Activated CD8-positive, alpha-beta memory T cell treated with anti-CD3 and anti-CD28 coated beads for 36 hours (primary cell): ENCODE results near the gene TGIF2. TPM values are rescaled to one million over a fixed set of nuclear protein-coding genes. Genes with fewer than 3 reads are reported as not detected.

ENCODE experiments used
- CTCF ChIA-PET: fragments of 350-600 bp; sonication (Branson Sonifier 250); formaldehyde crosslinking; loops from one replicate; lab custom pipeline; 2021; ENCODE audit warnings: antibody characterized with exemption; lab: Charles Lee
- POLR2A ChIA-PET: fragments of 350-600 bp; sonication (Branson Sonifier 250); formaldehyde crosslinking; loops from one replicate; lab custom pipeline; 2021; ENCODE audit warnings: antibody characterized with exemption; lab: Charles Lee
- total RNA-seq, 2 experiments: library from RNA; stranded (reverse); gene quantifications; one replicate each; pipeline ENCODE4 v1.2.3, GENCODE V29; 2021

The TGIF2 gene
- total RNA-seq, result 10 to 100 TPM; 52.5 to 53.1 TPM

DNA sequence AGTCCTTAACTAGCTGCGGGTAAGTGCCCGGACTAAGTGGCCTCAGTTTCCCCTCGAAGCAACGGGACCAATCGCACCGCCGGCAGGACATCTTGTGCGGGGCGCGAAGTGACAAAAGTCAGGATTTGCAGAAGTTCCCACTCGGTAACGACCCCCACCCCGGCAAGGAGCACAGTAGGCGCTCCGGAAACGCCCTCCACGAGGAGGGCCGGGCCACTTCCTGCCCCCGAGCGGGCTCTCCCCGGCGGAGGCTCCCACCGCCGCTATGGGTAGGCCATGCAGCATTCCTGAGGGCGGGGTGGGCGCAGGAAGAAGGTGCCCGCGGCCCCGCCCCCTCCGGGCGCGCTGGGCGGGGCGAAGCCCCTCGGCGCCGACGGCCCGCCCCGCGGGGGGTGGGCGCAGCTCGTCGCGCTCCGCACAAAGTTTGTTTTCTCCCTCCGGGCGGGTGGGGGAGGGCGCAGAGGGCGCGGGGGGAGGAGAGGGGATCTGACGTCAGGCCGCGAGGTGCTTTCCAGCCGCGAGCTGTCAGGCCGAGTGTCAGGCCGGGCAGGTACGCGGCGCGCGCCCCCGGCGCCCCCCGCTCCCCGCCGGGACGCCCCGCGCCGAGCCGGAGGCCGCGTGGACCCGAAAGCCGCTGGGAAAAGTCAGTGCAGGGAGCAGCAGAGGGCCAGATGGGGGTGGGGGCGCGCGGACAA is at the start of gene TGIF2:
TSS of gene TGIF2 (plus strand) at position 495 of the 695 bp plus-strand sequence. CDS start 5,178 bp downstream, outside the sequence.
- ChIA-PET CTCF (interaction anchor here (1.0 to 5.0 kb wide), 6 partner anchors 16 to 160 kb away, joined by 3 to 24 read pairs (median 6); partner anchors contain the start of gene RAB5IF), POLR2A (interaction anchor here (0.6 to 5.1 kb wide), 12 partner anchors 16 to 620 kb away, joined by 3 to 42 read pairs (median 5); partner anchors contain the start of genes RAB5IF, RBL1, SCAND1 and SLA2)

DNA sequence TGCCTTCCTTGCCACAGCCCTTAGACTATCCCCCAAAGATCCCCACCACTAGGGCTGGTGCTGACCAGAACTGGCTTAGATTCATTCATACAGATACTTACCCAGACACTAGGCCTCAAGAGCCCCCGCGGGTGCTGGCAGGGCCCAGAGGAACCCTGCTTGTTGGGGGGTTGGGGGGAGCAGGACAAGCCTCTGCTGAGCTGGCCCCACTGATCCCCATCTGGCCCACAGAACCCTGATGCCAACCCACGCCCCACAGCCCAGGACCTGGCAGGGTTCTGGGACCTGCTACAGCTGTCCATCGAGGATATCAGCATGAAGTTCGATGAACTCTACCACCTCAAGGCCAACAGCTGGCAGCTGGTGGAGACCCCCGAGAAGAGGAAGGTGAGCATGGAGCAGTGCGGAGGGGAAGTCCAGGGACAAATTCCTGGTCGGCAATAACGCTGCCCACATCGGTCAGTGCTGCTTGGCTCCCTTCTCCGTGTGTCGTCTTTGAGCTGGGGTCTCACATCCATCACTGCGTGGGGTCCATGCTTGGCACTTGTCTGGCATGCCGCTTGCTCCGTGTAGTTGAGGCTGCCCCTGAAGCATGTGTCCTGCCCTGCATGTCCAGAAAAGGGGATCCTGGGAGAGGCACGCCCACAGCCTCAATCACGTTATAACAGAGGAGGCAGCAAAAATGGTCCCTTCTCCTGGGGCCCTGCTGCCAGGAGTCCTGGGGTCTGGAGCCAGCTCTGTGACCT is 47.6 kb upstream of the TGIF2 start:
- POLR2A ChIA-PET, result interaction anchor here (0.6 kb wide), 1 partner anchor 46 kb away, joined by 4 read pairs; no protein-coding TSS in a partner anchor
- CTCF ChIA-PET, result interaction anchor here (0.6 kb wide), 1 partner anchor 15 kb away, joined by 5 read pairs; the partner anchor contains the start of gene MYL9

GRCh38 chr20:36526521-36527011 is 46.8 kb upstream of the TGIF2 start:
- CTCF ChIA-PET, result no interaction called here
- POLR2A ChIA-PET, result no interaction called here

DNA sequence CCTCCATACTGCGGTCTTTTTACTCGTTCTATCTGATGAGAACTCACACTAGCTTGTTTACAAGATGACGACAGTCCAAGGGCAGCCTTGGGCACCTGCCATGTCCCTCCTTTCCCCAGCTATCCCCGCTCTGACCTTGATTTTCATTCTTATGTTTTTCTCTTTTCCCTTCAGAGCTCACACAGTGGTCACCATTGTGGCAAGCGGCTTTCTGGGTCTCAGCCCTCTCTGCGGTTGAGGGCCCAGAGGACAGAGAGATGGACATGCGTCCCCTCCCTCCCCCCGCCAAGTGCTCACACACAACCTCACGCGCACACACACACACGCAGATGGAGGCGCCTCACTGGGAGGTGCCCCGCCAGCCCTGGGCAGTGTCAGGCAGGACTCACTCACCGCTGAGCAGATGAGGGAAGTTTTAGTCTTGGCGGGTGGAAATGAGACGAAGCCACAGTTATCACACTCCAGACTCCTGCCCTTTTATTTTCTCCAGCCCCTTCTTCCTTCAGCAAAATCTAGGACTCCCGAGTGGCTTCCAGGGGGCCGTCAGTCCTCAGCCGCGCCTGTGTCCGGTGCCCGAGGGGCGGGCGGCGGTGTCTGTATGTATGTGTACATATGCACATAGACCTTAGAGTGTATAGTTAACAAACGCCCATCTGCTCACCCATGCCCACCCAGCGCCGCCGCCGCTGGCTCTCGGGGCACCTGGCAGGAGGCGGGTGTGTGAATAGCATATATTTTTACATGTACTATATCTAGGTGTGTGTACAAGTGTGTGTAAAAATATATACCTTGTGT is 45.9 kb upstream of the TGIF2 start:
- ChIA-PET POLR2A (no interaction called here), CTCF (no interaction called here)

- ChIA-PET POLR2A (interaction anchor here (0.7 kb wide), 1 partner anchor 22 kb away, joined by 4 read pairs; no protein-coding TSS in a partner anchor), CTCF (interaction anchor here (1.6 kb wide), 1 partner anchor 14 kb away, joined by 4 read pairs; no protein-coding TSS in a partner anchor)
Observed at GRCh38 chr20:36528176-36528874, 45.1 kb upstream of the TGIF2 start.

DNA sequence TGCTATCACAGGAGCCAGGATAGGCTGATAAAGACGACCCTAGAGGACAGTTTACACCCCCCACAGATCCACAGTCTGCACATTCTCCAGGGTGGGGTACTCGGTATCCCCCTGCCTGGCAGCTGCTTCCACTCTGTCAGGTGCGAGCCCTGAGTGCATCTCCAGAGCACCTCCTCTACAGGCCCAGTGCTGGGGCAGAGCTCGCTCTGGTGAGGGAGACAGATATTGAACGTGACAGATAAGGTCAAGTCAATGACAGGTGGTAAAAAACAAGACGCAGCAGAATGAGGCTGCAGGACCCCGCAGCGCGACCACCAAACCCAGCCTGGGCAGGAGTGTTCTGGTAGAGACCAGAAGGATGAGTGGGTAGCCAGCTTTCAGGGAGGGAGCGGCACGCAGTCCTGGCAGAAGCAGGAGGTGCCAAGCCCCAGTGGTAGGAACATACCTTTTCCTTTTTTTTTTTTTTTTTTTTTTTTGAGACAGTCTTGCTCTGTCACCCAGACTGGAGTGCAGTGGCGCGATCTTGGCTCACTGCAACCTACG is 44.5 kb upstream of the TGIF2 start:
- ChIA-PET CTCF (interaction anchor here (1.6 kb wide), 1 partner anchor 14 kb away, joined by 4 read pairs; no protein-coding TSS in a partner anchor), POLR2A (interaction anchor here (0.7 kb wide), 1 partner anchor 22 kb away, joined by 4 read pairs; no protein-coding TSS in a partner anchor)

DNA sequence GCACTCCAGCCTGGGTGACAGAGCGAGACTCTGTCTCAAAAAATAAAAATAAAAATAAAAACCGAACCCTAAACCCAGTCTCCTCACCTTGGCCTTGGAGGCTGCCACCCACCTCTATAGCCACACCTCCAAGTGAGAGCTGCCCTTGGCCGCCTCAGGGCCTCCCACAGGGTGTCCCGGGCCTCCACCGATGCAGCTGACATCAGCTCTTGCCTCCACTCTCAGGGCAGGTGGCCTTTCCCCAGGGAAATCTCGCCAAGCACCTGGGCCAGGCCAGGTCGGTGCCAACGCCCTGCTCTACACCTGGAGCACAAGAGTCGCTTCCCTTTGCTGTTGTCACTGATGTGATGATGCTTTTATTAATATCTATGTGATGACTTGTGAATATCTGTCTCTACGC is 41.0 kb upstream of the TGIF2 start:
- POLR2A ChIA-PET, result no interaction called here
- CTCF ChIA-PET, result no interaction called here

GRCh38 chr20:36532822-36533221 is 40.6 kb upstream of the TGIF2 start:
- ChIA-PET POLR2A (no interaction called here), CTCF (no interaction called here)

- POLR2A ChIA-PET, result no interaction called here
- CTCF ChIA-PET, result interaction anchor here (0.7 to 0.8 kb wide), 2 partner anchors 239 to 383 kb away, joined by 3 to 4 read pairs; no protein-coding TSS in a partner anchor
Observed at GRCh38 chr20:36538026-36538722, 35.2 kb upstream of the TGIF2 start.

DNA sequence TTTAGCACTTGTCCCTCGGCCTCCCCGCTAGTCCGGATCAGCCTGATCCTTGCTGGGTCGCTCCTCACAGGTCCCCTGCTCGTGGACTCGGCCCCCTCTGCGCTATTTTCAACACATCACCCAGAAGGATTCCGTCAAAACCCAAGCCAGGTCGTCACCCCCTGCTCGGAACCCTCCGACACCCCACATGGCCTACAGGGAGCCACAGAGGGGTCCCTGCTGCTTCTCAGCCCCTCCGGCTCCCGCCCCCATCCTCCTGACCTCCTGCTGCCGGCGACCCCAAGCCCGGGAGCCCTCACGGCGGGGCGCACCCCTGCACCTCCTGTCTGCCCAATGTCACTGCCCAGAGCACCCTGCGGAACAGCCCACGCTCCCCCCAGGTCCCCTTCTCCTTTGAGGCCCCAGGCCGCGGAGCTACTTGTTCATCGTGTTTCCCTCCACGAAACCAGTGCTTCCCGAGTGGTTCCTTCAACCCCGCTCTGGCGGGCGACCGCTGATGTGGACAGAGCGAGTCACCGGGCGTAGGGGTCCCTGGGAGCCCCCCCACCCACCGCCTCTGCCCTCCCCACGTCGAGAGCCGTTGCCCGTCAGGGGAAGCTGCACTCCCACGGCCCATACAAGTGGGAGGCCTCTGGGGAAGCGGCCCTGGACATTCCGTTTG is 32.7 kb upstream of the TGIF2 start:
- CTCF ChIA-PET, result interaction anchor here (0.6 kb wide), 1 partner anchor 15 kb away, joined by 5 read pairs; no protein-coding TSS in a partner anchor
- POLR2A ChIA-PET, result no interaction called here

GRCh38 chr20:36541227-36541767 is 32.1 kb upstream of the TGIF2 start, which contains the start of gene MYL9:
MYL9 (plus strand) TSS chr20:36541519; CDS start chr20:36544885, 3,366 bp downstream.
- ChIA-PET CTCF (interaction anchor here (0.6 kb wide), 1 partner anchor 16 kb away, joined by 5 read pairs; no protein-coding TSS in a partner anchor), POLR2A (no interaction called here)

GRCh38 chr20:36541768-36542488 is 31.5 kb upstream of the TGIF2 start:
- ChIA-PET CTCF (interaction anchor here (0.6 kb wide), 1 partner anchor 112 kb away, joined by 4 read pairs; no protein-coding TSS in a partner anchor), POLR2A (interaction anchor here (0.5 kb wide), 1 partner anchor 16 kb away, joined by 3 read pairs; no protein-coding TSS in a partner anchor)

DNA sequence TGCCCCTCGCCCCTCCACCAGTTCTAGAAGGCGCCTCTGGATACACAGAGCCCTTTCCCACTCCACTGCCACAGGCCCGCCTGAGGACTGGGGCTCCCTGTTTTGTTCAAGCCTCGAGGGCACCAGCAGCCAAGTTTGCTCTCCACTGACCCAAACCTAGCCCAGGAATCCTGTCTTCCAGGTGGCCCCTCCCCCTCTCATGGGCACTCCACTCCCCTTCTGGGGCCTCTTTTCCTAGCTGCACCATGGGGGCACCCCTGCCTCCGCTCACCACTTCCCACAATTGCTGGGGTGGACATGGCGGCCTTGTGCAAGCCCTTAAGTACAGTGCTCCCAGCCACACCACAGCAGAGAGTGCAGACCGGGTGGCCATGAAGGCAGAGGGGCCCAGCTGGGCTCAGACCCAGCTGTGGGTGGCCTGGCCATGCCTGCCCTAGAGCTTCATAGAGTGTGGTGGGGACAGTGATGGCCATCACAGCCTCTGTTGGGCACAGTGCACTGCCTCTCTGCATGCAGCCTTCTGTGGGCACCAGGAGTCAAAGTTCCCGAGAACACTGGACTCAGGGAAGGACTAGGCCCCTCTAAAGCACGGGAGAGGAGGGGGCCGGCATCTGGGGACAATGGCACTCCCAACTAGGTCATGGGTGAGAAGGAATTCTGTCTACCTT is 30.7 kb upstream of the TGIF2 start:
- ChIA-PET CTCF (interaction anchor here (0.6 kb wide), 1 partner anchor 113 kb away, joined by 4 read pairs; no protein-coding TSS in a partner anchor), POLR2A (no interaction called here)

- ChIA-PET POLR2A (no interaction called here), CTCF (no interaction called here)
Observed at GRCh38 chr20:36543184-36544133, 29.9 kb upstream of the TGIF2 start.
